HCEC 1CT (cell line): ENCODE measurements around the gene OR2T10.
"Not testable (repeated sequence)": the region's sequence is repeated elsewhere in the genome, so short reads cannot be mapped to it uniquely, and the experiment has no call there.

Source experiments
- DNase-seq: peaks from one replicate; pipeline ENCODE4 v3.0.0-alpha.2; 2017

Gene OR2T10

GRCh38 chr1:248592655-248593054 lies 4.8 kb downstream of the OR2T10 start:
- no peak for DNase-seq

- DNase-seq: no peak
These were observed 7.4 kb downstream of the OR2T10 start for GRCh38 chr1:248590055-248590454.

- no peak for DNase-seq
These were observed 8.2 kb downstream of the OR2T10 start for GRCh38 chr1:248589334-248589733.

- no peak for DNase-seq
These were observed 12.2 kb downstream of the OR2T10 start for GRCh38 chr1:248585266-248585665.

- DNase-seq: no peak
These were observed 21.1 kb downstream of the OR2T10 start for GRCh38 chr1:248576260-248576980.

- not testable (repeated sequence) for DNase-seq
These were observed 22.8 kb downstream of the OR2T10 start, which contains the start of gene OR2T34 for GRCh38 chr1:248574657-248575056. OR2T34 (minus strand) TSS chr1:248574757; CDS start chr1:248574757, 0 bp downstream.

GRCh38 chr1:248573856-248574255 lies 23.6 kb downstream of the OR2T10 start:
- DNase-seq: not testable (repeated sequence)

- not testable (repeated sequence) for DNase-seq
These were observed 25.5 kb downstream of the OR2T10 start for GRCh38 chr1:248572049-248572448.

GRCh38 chr1:248570811-248571210 lies 26.7 kb downstream of the OR2T10 start:
- DNase-seq: not testable (repeated sequence)

- DNase-seq: not testable (repeated sequence)
These were observed 28.5 kb downstream of the OR2T10 start for GRCh38 chr1:248569049-248569448.

- DNase-seq: not testable (repeated sequence)
These were observed 31.7 kb downstream of the OR2T10 start for GRCh38 chr1:248565530-248566373.

- DNase-seq: not testable (repeated sequence)
These were observed 34.8 kb downstream of the OR2T10 start, which contains the start of gene OR2T29 for GRCh38 chr1:248562672-248563071. OR2T29 (minus strand) TSS chr1:248562772; CDS start chr1:248559491, 3,281 bp downstream.

- DNase-seq: not testable (repeated sequence)
These were observed 46.5 kb downstream of the OR2T10 start for GRCh38 chr1:248551027-248551426.

- DNase-seq: not testable (repeated sequence)
These were observed 50.1 kb downstream of the OR2T10 start for GRCh38 chr1:248547383-248547782.
